GM18870 (cell line): ENCODE measurements around the gene LILRB2.
"Not testable (repeated sequence)": the region's sequence is repeated elsewhere in the genome, so short reads cannot be mapped to it uniquely, and the experiment has no call there.

ENCODE experiments used
- ATAC-seq: cut with Tn5 transposase; IDR thresholded peaks from one replicate; pipeline ENCODE4 v1.9.1; 2021; ENCODE audit warnings: moderate library complexity; ENCODE audit not compliant: unreplicated experiment

LILRB2 gene

GRCh38 chr19:54281007-54281728, at the start of gene LILRB2:
LILRB2 (minus strand) TSS chr19:54281110; CDS start chr19:54280496, 614 bp downstream.
- no peak for ATAC-seq

- no peak for ATAC-seq
These were observed 48.7 kb upstream of the LILRB2 start for GRCh38 chr19:54329476-54330165.

GRCh38 chr19:54328781-54329180, 47.9 kb upstream of the LILRB2 start:
- not testable (repeated sequence) for ATAC-seq

GRCh38 chr19:54325631-54326030, 44.7 kb upstream of the LILRB2 start:
- ATAC-seq = no peak

- no peak for ATAC-seq
These were observed 44.3 kb upstream of the LILRB2 start for GRCh38 chr19:54325194-54325621.

- ATAC-seq = no peak
These were observed 43.2 kb upstream of the LILRB2 start for GRCh38 chr19:54324071-54324470.

- ATAC-seq = not testable (repeated sequence)
These were observed 42.0 kb upstream of the LILRB2 start for GRCh38 chr19:54322934-54323333.

GRCh38 chr19:54322295-54322694, 41.4 kb upstream of the LILRB2 start:
- ATAC-seq = not testable (repeated sequence)

- no peak for ATAC-seq
These were observed 39.2 kb upstream of the LILRB2 start for GRCh38 chr19:54319892-54320670.

- ATAC-seq = no peak
These were observed 38.1 kb upstream of the LILRB2 start for GRCh38 chr19:54319049-54319448.

- ATAC-seq = no peak
These were observed 37.0 kb upstream of the LILRB2 start for GRCh38 chr19:54317965-54318240.

GRCh38 chr19:54317108-54317964, 36.4 kb upstream of the LILRB2 start:
- no peak for ATAC-seq

GRCh38 chr19:54316746-54317107, 35.8 kb upstream of the LILRB2 start:
- no peak for ATAC-seq

- ATAC-seq = no peak
These were observed 35.0 kb upstream of the LILRB2 start for GRCh38 chr19:54315956-54316355.

GRCh38 chr19:54312436-54313377, 31.8 kb upstream of the LILRB2 start, which contains the start of gene LILRA5:
LILRA5 (minus strand) TSS chr19:54313166; CDS start chr19:54313019, 147 bp downstream.
- no peak for ATAC-seq

GRCh38 chr19:54312011-54312410, 31.1 kb upstream of the LILRB2 start:
- ATAC-seq = no peak

- no peak for ATAC-seq
These were observed 30.6 kb upstream of the LILRB2 start for GRCh38 chr19:54311486-54311885.

GRCh38 chr19:54310543-54310942, 29.6 kb upstream of the LILRB2 start:
- ATAC-seq = no peak

GRCh38 chr19:54309811-54310210, 28.9 kb upstream of the LILRB2 start:
- ATAC-seq = no peak
